Activated CD8-positive, alpha-beta memory T cell treated with anti-CD3 and anti-CD28 coated beads, Interleukin-2, amount 50 U/mL, for 24 hours (primary cell): ENCODE results near the gene HCRT.

Experiments used
- DNase-seq: peaks from one replicate; pipeline ENCODE4 v3.0.0-alpha.2; 2020; ENCODE audit errors: extremely low read depth

The HCRT gene

GRCh38 chr17:42138749-42139492 lies 46.3 kb downstream of the HCRT start:
- DNase-seq: no peak

DNA sequence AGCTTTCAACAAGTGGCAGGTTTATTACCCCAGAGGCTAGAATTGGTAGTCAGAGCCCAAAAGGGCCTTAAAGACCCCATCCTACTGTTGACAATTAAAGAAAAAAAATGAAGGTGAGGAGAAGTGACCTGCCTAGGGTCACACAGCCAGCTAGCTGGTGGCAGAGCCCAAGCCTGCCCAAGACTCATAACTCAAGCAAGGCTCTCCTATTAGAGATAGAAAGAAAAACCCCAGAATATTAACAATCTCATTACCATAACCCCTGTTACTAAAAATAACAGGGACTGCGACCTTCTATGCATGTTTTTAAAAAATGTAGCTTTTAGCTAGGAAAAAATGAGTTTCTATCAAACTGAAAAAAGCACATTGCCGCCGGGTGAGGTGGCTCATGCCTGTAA lies 48.6 kb downstream of the HCRT start:
- DNase-seq: no peak

DNA sequence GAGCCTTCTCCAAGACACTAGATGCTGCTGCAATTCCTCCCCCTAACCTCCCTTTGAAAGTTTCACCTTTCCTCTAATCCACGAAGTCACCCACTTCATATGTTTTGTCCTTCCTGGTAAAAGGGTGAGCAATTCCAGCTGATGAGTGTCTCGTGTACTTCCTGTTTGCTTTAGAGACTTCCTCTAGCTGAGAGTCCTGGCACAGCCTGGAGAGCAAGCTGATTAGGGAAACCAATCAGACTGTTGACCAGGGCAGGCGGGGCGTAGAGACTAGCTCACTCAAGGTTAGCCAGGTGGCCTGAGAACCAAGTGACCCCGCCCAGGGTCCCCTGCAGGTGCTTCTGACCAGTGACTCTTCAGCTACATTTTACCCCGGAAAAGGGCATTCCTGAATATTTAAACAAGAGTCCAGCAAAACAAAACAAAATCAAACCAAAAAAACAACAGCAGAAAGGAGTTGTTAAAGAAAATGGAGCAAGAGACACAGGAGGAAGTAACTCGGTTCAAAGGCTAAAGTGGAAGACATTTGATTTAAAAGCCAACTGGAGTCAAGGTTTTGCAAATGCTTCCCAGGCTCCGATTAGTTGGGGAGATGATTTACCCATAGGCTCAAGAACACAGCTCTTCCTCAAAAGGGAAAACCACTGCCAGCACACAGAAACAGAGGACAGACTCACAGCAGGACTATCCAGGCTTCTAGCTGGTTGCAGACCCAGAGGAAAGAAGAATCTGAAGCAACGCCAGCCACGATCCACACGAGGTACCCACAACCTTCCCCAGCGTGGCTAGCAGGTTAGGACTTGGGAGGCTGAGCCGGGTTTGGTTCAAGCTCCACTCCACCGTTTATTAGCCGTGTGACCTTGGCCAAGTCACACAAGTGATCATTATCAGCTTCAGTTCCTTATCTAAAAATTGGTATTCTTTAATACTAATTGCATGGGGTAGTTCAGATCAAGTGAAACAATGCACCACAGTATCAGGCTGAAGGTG lies 49.3 kb downstream of the HCRT start:
- no peak for DNase-seq

GRCh38 chr17:42135151-42135550 lies 50.1 kb downstream of the HCRT start:
- DNase-seq: no peak
